HepG2 (cell line): Measurements from ENCODE around the gene ABHD12. TPM values are rescaled to one million over a fixed set of nuclear protein-coding genes. Genes with fewer than 3 reads are reported as not detected.

Source experiments
- CBFB ChIP-seq: sonication (generic); formaldehyde crosslinking; IDR thresholded peaks from 2 replicates; pipeline ENCODE4 v1.4.0; 2020; ENCODE audit warnings: missing genetic modification reagents
- CBX5 ChIP-seq: sonication (generic); formaldehyde crosslinking; IDR thresholded peaks from 2 replicates; pipeline ENCODE4 v1.4.0; 2020; ENCODE audit warnings: missing genetic modification reagents, borderline replicate concordance
- DNMT1 ChIP-seq: sonication (generic); formaldehyde crosslinking; IDR thresholded peaks from 2 replicates; pipeline ENCODE4 v1.5.1; 2020; ENCODE audit warnings: mild to moderate bottlenecking, missing genetic modification reagents
- DPF2 ChIP-seq: sonication (generic); formaldehyde crosslinking; IDR thresholded peaks from 2 replicates; pipeline ENCODE4 v1.4.0; 2020; ENCODE audit warnings: mild to moderate bottlenecking, low read depth, missing genetic modification reagents, borderline replicate concordance
- FOXA1 ChIP-seq, 2 experiments: fragments of 450-650 bp in 1 of 2; sonication (generic) in 1 of 2; formaldehyde crosslinking in 1 of 2; IDR thresholded peaks; 2 replicates each; pipeline versions ENCODE4 v1.4.0 to v1.6.1; 2016 to 2020; ENCODE audit warnings: missing genetic modification reagents in 1 of 2
- FOXA3 ChIP-seq: IDR thresholded peaks from 2 replicates; pipeline ENCODE4 v1.6.1; 2016; ENCODE audit warnings: missing genetic modification reagents, missing compliant biosample characterization
- KAT7 ChIP-seq: IDR thresholded peaks from 2 replicates; pipeline ENCODE4 v1.6.1; 2018; ENCODE audit warnings: borderline replicate concordance, missing compliant biosample characterization
- KLF15 ChIP-seq: sonication (generic); formaldehyde crosslinking; IDR thresholded peaks from 2 replicates; pipeline ENCODE4 v1.8.1; 2023; ENCODE audit warnings: borderline replicate concordance, mild to moderate bottlenecking, inconsistent platforms, missing genetic modification reagents, mixed read lengths
- MYC ChIP-seq: sonication (generic); formaldehyde crosslinking; IDR thresholded peaks from 2 replicates; pipeline ENCODE4 v1.9.0; 2021; ENCODE audit warnings: missing genetic modification reagents, borderline replicate concordance
- NR2F6 ChIP-seq, 2 experiments: IDR thresholded peaks; 2 replicates each; pipeline ENCODE4 v1.6.1; 2016; ENCODE audit warnings: antibody characterized with exemption in 1 of 2, mild to moderate bottlenecking in 1 of 2
- PBX2 ChIP-seq: IDR thresholded peaks from 2 replicates; pipeline ENCODE4 v1.6.1; 2016; ENCODE audit warnings: control low read depth
- RARG ChIP-seq: sonication (generic); formaldehyde crosslinking; IDR thresholded peaks from 2 replicates; pipeline ENCODE4 v1.4.0; 2020; ENCODE audit warnings: low read depth, mild to moderate bottlenecking, missing genetic modification reagents
- REXO4 ChIP-seq: sonication (generic); formaldehyde crosslinking; IDR thresholded peaks from 2 replicates; pipeline ENCODE4 v1.8.0; 2022; ENCODE audit warnings: missing genetic modification reagents, mild to moderate bottlenecking, borderline replicate concordance
- SALL1 ChIP-seq: sonication (generic); formaldehyde crosslinking; IDR thresholded peaks from 2 replicates; pipeline ENCODE4 v1.8.0; 2022; ENCODE audit warnings: mild to moderate bottlenecking, missing genetic modification reagents
- TERF1 ChIP-seq: sonication (generic); formaldehyde crosslinking; IDR thresholded peaks from 2 replicates; pipeline ENCODE4 v1.8.0; 2022; ENCODE audit warnings: mild to moderate bottlenecking, missing genetic modification reagents, moderate library complexity
- ZBTB34 ChIP-seq: sonication (generic); formaldehyde crosslinking; IDR thresholded peaks from 2 replicates; pipeline ENCODE4 v1.8.0; 2022; ENCODE audit warnings: mild to moderate bottlenecking, missing genetic modification reagents
- ZBTB39 ChIP-seq: sonication (generic); formaldehyde crosslinking; IDR thresholded peaks from 2 replicates; pipeline ENCODE4 v1.5.0; 2020; ENCODE audit warnings: missing genetic modification reagents
- ZBTB42 ChIP-seq: sonication (generic); formaldehyde crosslinking; IDR thresholded peaks from 2 replicates; pipeline ENCODE4 v1.5.0; 2020; ENCODE audit warnings: mild to moderate bottlenecking, missing genetic modification reagents
- ZNF12 ChIP-seq: sonication (generic); formaldehyde crosslinking; IDR thresholded peaks from 2 replicates; pipeline ENCODE4 v1.5.0; 2020; ENCODE audit warnings: missing genetic modification reagents
- ZNF30 ChIP-seq: sonication (generic); formaldehyde crosslinking; IDR thresholded peaks from 2 replicates; pipeline ENCODE4 v1.5.0; 2020; ENCODE audit warnings: mild to moderate bottlenecking, missing genetic modification reagents
- ZNF460 ChIP-seq: sonication (generic); formaldehyde crosslinking; IDR thresholded peaks from 2 replicates; pipeline ENCODE4 v1.5.1; 2020; ENCODE audit warnings: missing genetic modification reagents, mild to moderate bottlenecking, borderline replicate concordance
- ZNF816 ChIP-seq: sonication (generic); formaldehyde crosslinking; IDR thresholded peaks from 2 replicates; pipeline ENCODE4 v1.8.0; 2022; ENCODE audit warnings: missing genetic modification reagents, mild to moderate bottlenecking, borderline replicate concordance
- polyA plus RNA-seq, 8 experiments: library from polyadenylated mRNA; depleted of rRNA in 3 of 8; stranded (reverse) in 7 of 8; unstranded in 1 of 8; fragments of >200 nt; fragmentation: Illumina TruSeq in 4 of 8; extraction: Trizol in 4 of 8; gene quantifications; 2 replicates each; pipeline versions ENCODE4 v1.2.1 to v1.2.3, GENCODE V29; 2011 to 2016; ENCODE audit warnings: low read depth in 4 of 8, missing spikeins in 1 of 8, mixed read lengths in 1 of 8; ENCODE audit not compliant: insufficient read depth in 1 of 8
- total RNA-seq, 5 experiments: library from RNA; depleted of rRNA; stranded (reverse); fragments of >200 nt; fragmentation: Illumina TruSeq; extraction: Trizol; gene quantifications; 2 replicates each; pipeline ENCODE4 v1.2.3, GENCODE V29; 2016; ENCODE audit warnings: low read depth in 1 of 5

Gene ABHD12
- total and polyA plus RNA-seq, 2 of the 13 experiments (the other 11 are each of a cell fraction or from before 2014, with no cell fraction given), result 23.5 to 72.1 TPM

GRCh38 chr20:25407311-25408169 lies 16.9 kb upstream of the ABHD12 start, which contains the start of gene GINS1 (continued):
- TF ChIP-seq TERF1 (0 out of 2 replicates have a peak, but pooled peaks have one; percentile 54), ZNF30 (CRISPR knock-in tag) (peak; percentile 97), ZNF816 (CRISPR knock-in tag) (peak; percentile 94; the same call in 1 of the 2 replicates), RARG (CRISPR knock-in tag) (0 out of 2 replicates have a peak, but pooled peaks have one; percentile 52), CBFB (peak; percentile 93), SALL1 (peak; percentile 97), ZBTB42 (CRISPR knock-in tag) (peak; percentile 86; the same call in 1 of the 2 replicates), FOXA1 (IDR thresholded peaks at IDR 0.05) (no peak), FOXA1 (CRISPR knock-in tag; IDR thresholded peaks at IDR 0.05) (peak; percentile 3; the same call in 1 of the 2 replicates), ZNF12 (no peak), ZNF460 (no peak; the same call in 1 of the 2 replicates), MYC (CRISPR knock-in tag) (peak; percentile 98), PBX2 (CRISPR knock-in tag) (no peak), DPF2 (CRISPR knock-in tag) (no peak), FOXA3 (CRISPR knock-in tag) (peak; percentile 79), DNMT1 (peak; percentile 99), CBX5 (CRISPR knock-in tag) (peak; percentile 90), KAT7 (CRISPR knock-in tag) (peak; percentile 89; the same call in 1 of the 2 replicates), ZBTB34 (CRISPR knock-in tag) (0 out of 2 replicates have a peak, but pooled peaks have one; percentile 88), KLF15 (peak; percentile 97), REXO4 (peak; percentile 91; the same call in 1 of the 2 replicates), NR2F6 (IDR thresholded peaks at IDR 0.05) (no peak; the same call in 1 of the 2 replicates), NR2F6 (CRISPR knock-in tag; IDR thresholded peaks at IDR 0.05) (peak; percentile 75), ZBTB39 (peak; percentile 87; the same call in 1 of the 2 replicates)
